ENCODE measurements around the gene ZNF618.

- TF ChIP-seq CTCF (IDR thresholded peaks at IDR 0.05; ENCODE audit: poor library complexity) (no peak), EZH2 (IDR thresholded peaks at IDR 0.05; ENCODE audit: borderline replicate concordance) (no peak), EZH2phosphoT487 (IDR thresholded peaks at IDR 0.05; ENCODE audit: low read depth, severe bottlenecking, unreplicated experiment) (no peak)
These were observed 37.5 kb downstream of the ZNF618 start for GRCh38 chr9:113913426-113914195.
